ENCODE measurements around the gene TBX15. TPM values are rescaled to one million over a fixed set of nuclear protein-coding genes. Genes with fewer than 3 reads are reported as not detected.

TBX15 gene
- total and polyA plus RNA-seq, 2 experiments from 2014 or later, result 0.21 TPM; not detected in 1

- no peaks in the 10 kb centered on the region for H3K36me3 ChIP-seq (ENCODE audit: insufficient read depth)
- no peaks in the 10 kb centered on the region for H3F3A ChIP-seq (replicated peaks; ENCODE audit: low read depth)
- peak; percentile 37; the same call in 2 of the 3 replicates for ATAC-seq
- TF ChIP-seq STAT1 (IDR thresholded peaks at IDR 0.05; ENCODE audit: unreplicated experiment), result no peak
- TF ChIP-seq ZNF462 (CRISPR knock-in tag; IDR thresholded peaks at IDR 0.05), result no peak
- TF ChIP-seq ZNF331 (CRISPR knock-in tag; IDR thresholded peaks at IDR 0.05; ENCODE audit: low read depth), result no peak
- peaks cover 5% of the 10 kb centered on the region for H3K27me3 Mint-ChIP-seq (ENCODE audit: insufficient read depth, low read depth, poor library complexity)
- H3K79me2 ChIP-seq (replicated peaks; ENCODE audit: insufficient read depth), result no peaks in the 10 kb centered on the region
- H3K36me3 Mint-ChIP-seq (ENCODE audit: low read depth), result no peaks in the 10 kb centered on the region
- peaks cover 21% of the 10 kb centered on the region for H3K4me1 ChIP-seq (ENCODE audit: insufficient read depth)
- H3K27ac Mint-ChIP-seq, result 0 out of 2 replicates have a peak overlapping the region, but pooled peaks have one; percentile 32
- H3K4me1 Mint-ChIP-seq, result peaks cover 33% of the 10 kb centered on the region
- peak overlapping the region; percentile 18; the same call in 1 of the 2 replicates for H3K4me3 ChIP-seq
- H3K27me3 ChIP-seq (ENCODE audit: insufficient read depth), result 0 out of 2 replicates have a peak, but pooled peaks cover 4% of the 10 kb centered on the region
- peak overlapping the region; percentile 13; the same call in 1 of the 2 replicates for H3K27ac ChIP-seq (ENCODE audit: low read depth)
- H3K4me3 Mint-ChIP-seq, result peak overlapping the region; percentile 11; the same call in 1 of the 3 replicates
- H2AFZ ChIP-seq, result peak overlapping the region; percentile 67
- peaks cover 3% of the 10 kb centered on the region; the same call in 2 of the 3 replicates for H3K9me3 Mint-ChIP-seq
- DNase-seq (ENCODE audit: low spot score), result peak; percentile 5
- H3K4me2 ChIP-seq, result peak overlapping the region; percentile 61
- peaks cover 34% of the 10 kb centered on the region for H3K9me2 ChIP-seq (ENCODE audit: insufficient read depth)
- no peaks in the 10 kb centered on the region for H4K20me1 ChIP-seq (replicated peaks; ENCODE audit: insufficient read depth)
These were observed 27.5 kb downstream of the TBX15 start for GRCh38 chr1:118960567-118961136.

- H3K27me3 Mint-ChIP-seq (ENCODE audit: insufficient read depth, low read depth, poor library complexity), result peaks cover 5% of the 10 kb centered on the region
- no peaks in the 10 kb centered on the region for H3K36me3 Mint-ChIP-seq (ENCODE audit: low read depth)
- H3K4me3 Mint-ChIP-seq, result peak overlapping the region; percentile 11; the same call in 1 of the 3 replicates
- peak overlapping the region; percentile 23; the same call in 1 of the 2 replicates for H3K4me3 ChIP-seq
- H2AFZ ChIP-seq, result peak overlapping the region; percentile 90
- peaks cover 21% of the 10 kb centered on the region for H3K4me1 ChIP-seq (ENCODE audit: insufficient read depth)
- peaks cover 33% of the 10 kb centered on the region for H3K4me1 Mint-ChIP-seq
- peak overlapping the region; percentile 52 for H3K27ac ChIP-seq (ENCODE audit: low read depth)
- TF ChIP-seq ZNF331 (CRISPR knock-in tag; IDR thresholded peaks at IDR 0.05; ENCODE audit: low read depth) (no peak), ZNF462 (CRISPR knock-in tag; IDR thresholded peaks at IDR 0.05) (peak; percentile 89)
- no peaks in the 10 kb centered on the region for H3K79me2 ChIP-seq (replicated peaks; ENCODE audit: insufficient read depth)
- no peaks in the 10 kb centered on the region for H3F3A ChIP-seq (replicated peaks; ENCODE audit: low read depth)
- H3K9me3 Mint-ChIP-seq, result peaks cover 3% of the 10 kb centered on the region; the same call in 2 of the 3 replicates
- no peaks in the 10 kb centered on the region for H4K20me1 ChIP-seq (replicated peaks; ENCODE audit: insufficient read depth)
- peak overlapping the region; percentile 32; the same call in 1 of the 2 replicates for H3K27ac Mint-ChIP-seq
- H3K27me3 ChIP-seq (ENCODE audit: insufficient read depth), result 0 out of 2 replicates have a peak, but pooled peaks cover 4% of the 10 kb centered on the region
- peak; percentile 68 for DNase-seq (ENCODE audit: low spot score)
- peaks cover 34% of the 10 kb centered on the region for H3K9me2 ChIP-seq (ENCODE audit: insufficient read depth)
- no peaks in the 10 kb centered on the region for H3K36me3 ChIP-seq (ENCODE audit: insufficient read depth)
- peak overlapping the region; percentile 61 for H3K4me2 ChIP-seq
- peak; percentile 84 for ATAC-seq
These were observed 28.0 kb downstream of the TBX15 start for GRCh38 chr1:118960026-118960561.

All from GM23338 (cell line).